ENCODE results near the gene POLR3H.

POLR3H gene

GRCh38 chr22:41537203-41537602 lies 7.1 kb downstream of the POLR3H start:
- H3K36me3 ChIP-seq: peaks cover 64 to 92% (median 82%) of the 10 kb centered on the region in 11 experiments
- no peak for TF ChIP-seq Cebpa-rat (IDR thresholded peaks at IDR 0.05)
- H3K4me3 ChIP-seq: no peak overlapping the region
- peaks cover 40 to 100% (median 95%) of the 10 kb centered on the region in 11 experiments; a peak in 21 of 22 replicates for H4K20me1 ChIP-seq
- H3K9me3 ChIP-seq (replicated peaks in 1 of 11): no peaks in the 10 kb centered on the region
- no peak overlapping the region for H3K9ac ChIP-seq
- peaks cover 15 to 25% (median 18%) of the 10 kb centered on the region in 10 experiments for H3K4me1 ChIP-seq
- H3K27ac ChIP-seq: no peak overlapping the region
- H3K27me3 ChIP-seq: no peaks in the 10 kb centered on the region
- no peak overlapping the region for H3K4me2 ChIP-seq

- Histone ChIP-seq H3K9me3 (replicated peaks in 1 of 11) (no peaks in the 10 kb centered on the region), H3K4me1 (peaks cover 0 to 9% (median 2%) of the 10 kb centered on the region in 10 experiments; a peak in 5 of 20 replicates), H3K36me3 (peaks cover 72 to 98% (median 90%) of the 10 kb centered on the region in 11 experiments), H3K4me3 (no peak overlapping the region), H4K20me1 (peaks cover 31 to 100% (median 95%) of the 10 kb centered on the region in 11 experiments; a peak in 21 of 22 replicates), H3K27me3 (no peaks in the 10 kb centered on the region), H3K27ac (no peak overlapping the region), H3K9ac (no peak overlapping the region), H3K4me2 (no peak overlapping the region)
- no peak for TF ChIP-seq Cebpa-rat (IDR thresholded peaks at IDR 0.05)
Observed at GRCh38 chr22:41535244-41535643, 9.0 kb downstream of the POLR3H start.

- peaks cover 0 to 8% (median 3%) of the 10 kb centered on the region in 10 experiments; a peak in 6 of 20 replicates for H3K4me1 ChIP-seq
Observed at GRCh38 chr22:41534219-41534618, 10.1 kb downstream of the POLR3H start.

GRCh38 chr22:41532908-41533825 lies 11.1 kb downstream of the POLR3H start:
- no peaks in the 10 kb centered on the region for H3K9me3 ChIP-seq (replicated peaks in 1 of 11)
- peaks cover 68 to 98% (median 87%) of the 10 kb centered on the region in 11 experiments for H3K36me3 ChIP-seq
- no peak overlapping the region for H3K4me3 ChIP-seq
- TF ChIP-seq Cebpa-rat (IDR thresholded peaks at IDR 0.05): no peak
- peaks cover 0 to 18% (median 11%) of the 10 kb centered on the region in 10 experiments; a peak in 14 of 20 replicates for H3K4me1 ChIP-seq
- H3K4me2 ChIP-seq: no peak overlapping the region
- H3K27me3 ChIP-seq: no peaks in the 10 kb centered on the region
- H3K9ac ChIP-seq: no peak overlapping the region; a peak in 1 of 22 replicates
- H3K27ac ChIP-seq: no peak overlapping the region
- peaks cover 25 to 100% (median 95%) of the 10 kb centered on the region in 11 experiments; a peak in 21 of 22 replicates for H4K20me1 ChIP-seq

More at GRCh38 chr22:41534219-41534618, 10.1 kb downstream of the POLR3H start:
- Histone ChIP-seq H3K27ac (no peak overlapping the region), H3K36me3 (peaks cover 68 to 98% (median 87%) of the 10 kb centered on the region in 11 experiments), H4K20me1 (peaks cover 23 to 100% (median 95%) of the 10 kb centered on the region in 11 experiments; a peak in 21 of 22 replicates), H3K4me3 (no peak overlapping the region), H3K4me2 (no peak overlapping the region), H3K9me3 (replicated peaks in 1 of 11) (no peaks in the 10 kb centered on the region), H3K27me3 (no peaks in the 10 kb centered on the region), H3K9ac (no peak overlapping the region)
- TF ChIP-seq Cebpa-rat (IDR thresholded peaks at IDR 0.05): no peak

- no peak overlapping the region for H3K4me2 ChIP-seq
- peaks cover 38 to 100% (median 97%) of the 10 kb centered on the region in 11 experiments; a peak in 21 of 22 replicates for H4K20me1 ChIP-seq
- peaks cover 0 to 28% (median 17%) of the 10 kb centered on the region in 10 experiments; a peak in 14 of 20 replicates for H3K4me1 ChIP-seq
- no peaks in the 10 kb centered on the region for H3K9me3 ChIP-seq (replicated peaks in 1 of 11)
- H3K4me3 ChIP-seq: no peak overlapping the region
- peak overlapping the region in 1 of 11 experiments; percentile 3; a peak in 1 of 22 replicates for H3K27ac ChIP-seq
- peak overlapping the region in 5 of 11 experiments; percentile 19 to 42 (median 31); a peak in 3 of 22 replicates for H3K9ac ChIP-seq
- peaks cover 77 to 100% (median 88%) of the 10 kb centered on the region in 11 experiments for H3K36me3 ChIP-seq
- no peaks in the 10 kb centered on the region for H3K27me3 ChIP-seq
- no peak for TF ChIP-seq Cebpa-rat (IDR thresholded peaks at IDR 0.05)
Observed at GRCh38 chr22:41531715-41532477, 12.4 kb downstream of the POLR3H start.

- H3K9me3 ChIP-seq (replicated peaks in 1 of 11): no peaks in the 10 kb centered on the region
- H3K27ac ChIP-seq: no peak overlapping the region; a peak in 1 of 22 replicates
- H4K20me1 ChIP-seq: peaks cover 45 to 100% (median 99%) of the 10 kb centered on the region in 11 experiments; a peak in 21 of 22 replicates
- H3K4me3 ChIP-seq: no peak overlapping the region
- no peaks in the 10 kb centered on the region for H3K27me3 ChIP-seq
- H3K36me3 ChIP-seq: peaks cover 83 to 100% (median 90%) of the 10 kb centered on the region in 11 experiments
- no peak for TF ChIP-seq Cebpa-rat (IDR thresholded peaks at IDR 0.05)
- no peak overlapping the region for H3K4me2 ChIP-seq
- H3K9ac ChIP-seq: peak overlapping the region in 2 of 11 experiments; percentile 19 to 42; a peak in 1 of 22 replicates
- peaks cover 0 to 35% (median 20%) of the 10 kb centered on the region in 10 experiments; a peak in 14 of 20 replicates for H3K4me1 ChIP-seq
Observed at GRCh38 chr22:41530890-41531714, 13.2 kb downstream of the POLR3H start.

GRCh38 chr22:41528938-41529561 lies 15.2 kb downstream of the POLR3H start:
- H3K9ac ChIP-seq: peak overlapping the region in 4 of 11 experiments; percentile 2 to 38 (median 27); a peak in 2 of 22 replicates
- no peaks in the 10 kb centered on the region for H3K9me3 ChIP-seq (replicated peaks in 1 of 11)
- no peak overlapping the region for H3K27ac ChIP-seq
- H3K27me3 ChIP-seq: no peaks in the 10 kb centered on the region
- peaks cover 91 to 100% (median 96%) of the 10 kb centered on the region in 11 experiments for H3K36me3 ChIP-seq
- H3K4me1 ChIP-seq: peaks cover 16 to 53% (median 35%) of the 10 kb centered on the region in 10 experiments
- TF ChIP-seq Cebpa-rat (IDR thresholded peaks at IDR 0.05): no peak
- peaks cover 60 to 100% (median 99%) of the 10 kb centered on the region in 11 experiments; a peak in 21 of 22 replicates for H4K20me1 ChIP-seq
- H3K4me3 ChIP-seq: no peak overlapping the region
- peak overlapping the region in 3 of 11 experiments; percentile 9 to 25 (median 10); a peak in 2 of 22 replicates for H3K4me2 ChIP-seq
